Measurements from ENCODE around the gene MACROD2.

DNA sequence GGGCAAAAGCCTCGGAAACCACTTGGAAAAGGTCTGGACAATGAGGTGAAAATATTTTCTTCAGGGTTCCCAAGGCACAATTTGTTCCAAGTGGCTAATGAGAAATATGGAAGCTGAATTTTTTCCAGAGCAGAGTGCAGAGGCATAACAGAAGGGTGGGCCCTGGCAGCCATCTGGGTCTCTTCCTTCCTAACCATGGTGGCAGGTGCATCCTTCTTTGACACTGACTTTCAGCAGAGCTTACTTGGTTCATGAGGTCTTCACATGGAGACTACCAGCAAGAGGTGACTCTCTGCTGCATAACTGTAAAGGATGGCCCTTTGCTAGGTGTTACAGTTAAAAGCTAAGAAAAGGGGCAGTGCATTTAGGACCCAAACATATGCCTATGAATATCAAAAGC, 2055.1 kb downstream of the MACROD2 start:
- TF ChIP-seq ZNF274 (IDR thresholded peaks at IDR 0.05; ENCODE audit: low read depth, low read length) (no peak), SUZ12 (IDR thresholded peaks at IDR 0.05; ENCODE audit: extremely low read depth, insufficient read depth, insufficient read length) (no peak), YY1 (IDR thresholded peaks at IDR 0.05; ENCODE audit: insufficient read depth, insufficient read length) (no peak)
